Activated CD8-positive, alpha-beta memory T cell treated with anti-CD3 and anti-CD28 coated beads, Interleukin-2, amount 50 U/mL, for 4 hours (primary cell): ENCODE data around the gene FSTL4.
"Not testable (repeated sequence)": the region's sequence is repeated elsewhere in the genome, so short reads cannot be mapped to it uniquely, and the experiment has no call there.

Experiments
- DNase-seq: peaks from one replicate; pipeline ENCODE4 v3.0.0-alpha.2; 2020

FSTL4 gene

GRCh38 chr5:133233616-133234015 lies 378.7 kb downstream of the FSTL4 start:
- DNase-seq, result no peak

- no peak for DNase-seq
Observed at GRCh38 chr5:133232911-133233310, 379.4 kb downstream of the FSTL4 start.

GRCh38 chr5:133232435-133232834 lies 379.9 kb downstream of the FSTL4 start:
- no peak for DNase-seq

GRCh38 chr5:133232011-133232410 lies 380.3 kb downstream of the FSTL4 start:
- DNase-seq, result no peak

GRCh38 chr5:133230823-133231578 lies 381.3 kb downstream of the FSTL4 start:
- no peak for DNase-seq

GRCh38 chr5:133229931-133230664 lies 382.2 kb downstream of the FSTL4 start:
- DNase-seq, result no peak

GRCh38 chr5:133228316-133228715 lies 384.0 kb downstream of the FSTL4 start:
- DNase-seq, result no peak

GRCh38 chr5:133227897-133228296 lies 384.4 kb downstream of the FSTL4 start:
- DNase-seq, result no peak

GRCh38 chr5:133227082-133227481 lies 385.3 kb downstream of the FSTL4 start:
- DNase-seq, result no peak

- no peak for DNase-seq
Observed at GRCh38 chr5:133226186-133226585, 386.2 kb downstream of the FSTL4 start.

- DNase-seq, result no peak
Observed at GRCh38 chr5:133225671-133226152, 386.6 kb downstream of the FSTL4 start.

GRCh38 chr5:133222979-133223378 lies 389.4 kb downstream of the FSTL4 start:
- no peak for DNase-seq

- DNase-seq, result no peak
Observed at GRCh38 chr5:133222521-133222920, 389.8 kb downstream of the FSTL4 start.

GRCh38 chr5:133222040-133222439 lies 390.3 kb downstream of the FSTL4 start:
- DNase-seq, result no peak

GRCh38 chr5:133220851-133221674 lies 391.3 kb downstream of the FSTL4 start:
- no peak for DNase-seq

- DNase-seq, result no peak
Observed at GRCh38 chr5:133219296-133219695, 393.0 kb downstream of the FSTL4 start.

- not testable (repeated sequence) for DNase-seq
Observed at GRCh38 chr5:133216138-133216537, 396.2 kb downstream of the FSTL4 start.

- no peak for DNase-seq
Observed at GRCh38 chr5:133214153-133214820, 398.1 kb downstream of the FSTL4 start.

GRCh38 chr5:133205649-133206048 lies 406.7 kb downstream of the FSTL4 start:
- DNase-seq, result no peak

- no peak for DNase-seq
Observed at GRCh38 chr5:133205204-133205603, 407.1 kb downstream of the FSTL4 start.

GRCh38 chr5:133203317-133204305 lies 408.7 kb downstream of the FSTL4 start:
- no peak for DNase-seq
